Epidermal melanocyte (primary cell): ENCODE results near the gene MED29.

Experiments used
- DNase-seq: peaks from one replicate; pipeline ENCODE4 v3.0.0; 2011; ENCODE audit warnings: low spot score; ENCODE audit not compliant: insufficient read length

MED29 gene

DNA sequence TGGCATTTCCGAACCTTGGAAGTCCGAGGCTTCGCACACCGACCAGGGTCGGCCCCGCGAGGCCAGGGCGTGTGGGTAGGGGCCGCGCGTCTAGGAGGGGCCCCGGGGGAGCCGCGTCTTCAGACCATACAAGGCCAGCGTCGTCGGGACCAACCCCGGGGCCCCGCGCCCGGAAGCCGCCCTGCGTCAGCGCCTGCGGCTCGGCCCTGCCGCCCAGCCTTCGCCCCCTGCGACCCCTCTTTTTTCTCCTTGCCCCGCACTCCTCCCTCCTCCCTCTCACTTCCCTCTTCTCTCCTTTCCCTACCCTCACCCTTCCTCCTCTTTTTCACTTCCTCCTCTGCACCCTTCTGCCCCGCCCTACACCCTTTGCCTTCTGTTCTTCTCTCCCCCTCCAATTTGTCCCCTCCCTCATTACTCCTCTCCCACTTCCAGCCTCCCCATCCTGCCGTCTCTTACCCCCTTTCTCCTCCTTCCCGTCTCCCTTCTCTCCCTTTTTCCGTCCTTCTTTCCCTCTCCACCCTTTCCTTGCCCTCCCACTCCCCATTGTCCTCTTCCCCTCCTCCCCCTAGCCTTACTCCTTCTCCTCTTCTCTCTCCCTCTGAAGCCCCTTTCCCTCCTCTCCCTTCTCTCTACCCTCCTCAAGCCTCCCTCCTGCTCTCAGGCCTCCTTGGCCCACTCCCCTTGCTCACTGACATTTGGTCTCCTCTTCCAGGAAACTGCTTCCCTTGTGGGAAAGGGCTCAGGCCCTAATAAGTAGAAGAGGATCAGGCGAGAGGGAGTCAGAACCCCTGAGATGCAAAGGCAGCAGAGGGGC is 19.0 kb downstream of the MED29 start:
- no peak for DNase-seq

DNA sequence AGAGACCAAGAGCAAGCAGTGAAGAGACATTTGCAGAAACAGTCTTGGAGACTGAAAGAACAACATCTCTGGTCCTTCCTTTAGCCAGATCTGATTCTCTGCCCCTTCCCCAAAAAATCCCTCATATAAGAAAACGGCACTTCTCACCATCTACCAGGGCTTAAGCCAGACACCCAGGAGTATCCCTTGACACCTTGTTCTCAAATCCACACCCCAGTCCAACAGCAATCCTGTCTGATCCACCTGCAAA is 19.6 kb downstream of the MED29 start:
- no peak for DNase-seq

DNA sequence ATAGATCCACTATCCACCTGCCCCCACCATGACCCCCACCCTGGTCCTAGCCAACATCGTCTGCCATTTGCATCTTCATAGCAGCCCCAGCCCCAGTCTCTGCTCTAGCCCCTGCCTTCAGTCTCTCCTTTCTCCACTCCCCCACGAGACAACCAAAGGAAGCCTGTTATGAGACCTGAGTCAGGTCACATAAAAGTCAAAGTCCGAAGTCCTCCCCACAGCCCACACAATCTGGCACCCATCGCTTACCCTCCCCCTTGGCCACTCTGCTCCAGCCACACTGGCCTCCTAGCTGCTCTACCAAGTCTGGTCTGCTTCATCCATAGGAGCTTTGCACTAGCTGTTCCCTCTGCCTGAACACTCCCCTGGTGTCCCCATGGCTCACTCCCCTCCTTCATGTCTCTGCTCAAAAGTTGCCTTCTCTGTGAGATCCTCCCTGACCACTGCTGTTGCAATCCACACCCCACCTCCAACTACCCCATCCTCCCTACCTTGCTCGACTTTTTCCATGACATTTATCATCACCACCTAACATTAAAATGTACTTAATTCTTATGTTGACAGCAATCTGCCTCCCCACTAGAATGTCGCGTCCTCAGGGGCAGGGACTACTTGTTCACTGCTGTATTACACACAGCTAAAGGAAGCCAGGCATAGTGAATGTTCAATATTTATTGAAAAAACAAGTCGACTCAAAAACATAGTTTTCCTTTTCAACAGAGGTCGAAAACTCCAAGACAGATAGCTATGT is 20.1 kb downstream of the MED29 start:
- DNase-seq, result no peak

DNA sequence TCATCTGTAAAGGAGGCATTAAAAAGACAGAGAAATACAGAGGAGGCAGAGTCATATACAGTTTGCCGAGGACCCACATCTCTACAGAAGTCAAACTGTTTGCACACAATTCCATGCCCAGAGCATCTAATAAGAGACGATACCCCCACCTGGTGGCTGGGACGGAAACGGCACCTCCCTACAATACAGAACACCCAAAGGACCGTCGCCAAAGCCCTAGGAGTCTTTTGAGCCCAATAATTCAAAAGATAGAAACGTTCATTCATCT is 20.6 kb downstream of the MED29 start:
- DNase-seq, result peak; percentile 92

DNA sequence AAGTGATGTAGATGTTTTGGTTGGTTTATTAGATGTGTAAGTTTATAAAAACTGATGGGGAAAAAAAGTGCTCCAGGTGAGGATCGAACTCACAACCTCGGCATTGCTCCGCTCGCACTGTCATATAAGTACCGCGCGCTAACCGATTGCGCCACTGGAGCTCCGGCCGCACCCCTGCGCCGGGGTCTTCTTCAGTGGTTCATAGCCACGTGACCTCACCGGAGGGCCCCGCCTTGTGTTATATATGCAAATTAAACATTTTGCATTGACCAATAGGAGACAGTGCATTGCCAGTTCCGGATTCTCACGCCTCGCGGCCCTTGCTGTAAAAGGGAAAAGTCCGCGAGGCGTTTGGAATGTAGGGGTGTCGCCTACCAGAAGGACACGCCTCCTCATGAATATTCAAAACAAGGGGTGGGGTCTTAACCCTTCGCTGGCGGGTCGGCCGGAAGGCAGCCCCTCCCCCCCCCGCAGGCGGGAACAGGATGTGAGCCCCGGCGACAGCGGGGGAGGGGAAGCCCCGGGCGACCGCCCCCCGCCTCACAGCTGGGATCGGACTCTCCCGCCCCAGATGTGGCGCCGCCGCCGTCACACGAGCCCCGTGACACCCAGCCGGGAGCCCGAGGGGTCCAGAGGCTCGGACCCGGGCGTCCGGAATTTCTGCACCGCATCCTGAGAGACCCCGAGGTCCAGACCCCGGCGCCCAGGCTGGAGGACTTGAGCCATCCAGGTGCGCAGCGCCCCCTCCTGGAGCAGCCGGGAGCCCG is 21.1 kb downstream of the MED29 start, which contains the start of gene PLEKHG2:
Gene PLEKHG2, plus strand, starts transcription at position 570 of the 767 bp plus-strand sequence. CDS start 1,418 bp downstream, outside the sequence.
- peak; percentile 100 for DNase-seq

DNA sequence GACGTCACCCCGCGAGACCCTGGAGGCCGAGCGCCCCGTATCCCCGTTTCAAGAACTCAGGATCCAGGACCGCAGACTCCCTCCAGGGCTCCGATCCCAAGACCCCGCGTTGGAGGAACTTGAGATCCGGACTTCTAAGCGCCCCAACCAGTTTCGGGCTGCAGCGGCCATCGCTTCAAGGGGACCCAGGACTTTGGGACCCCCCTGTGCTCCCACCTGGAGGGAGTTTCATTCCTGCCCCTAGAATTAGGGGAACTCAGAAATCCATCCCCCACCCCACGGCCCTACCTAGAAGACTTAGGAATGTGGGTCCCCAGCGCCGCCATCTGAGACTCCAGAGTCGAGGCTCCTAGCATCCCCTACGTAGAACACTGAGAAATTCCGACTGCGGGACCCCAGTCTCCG is 21.7 kb downstream of the MED29 start:
- DNase-seq, result no peak

DNA sequence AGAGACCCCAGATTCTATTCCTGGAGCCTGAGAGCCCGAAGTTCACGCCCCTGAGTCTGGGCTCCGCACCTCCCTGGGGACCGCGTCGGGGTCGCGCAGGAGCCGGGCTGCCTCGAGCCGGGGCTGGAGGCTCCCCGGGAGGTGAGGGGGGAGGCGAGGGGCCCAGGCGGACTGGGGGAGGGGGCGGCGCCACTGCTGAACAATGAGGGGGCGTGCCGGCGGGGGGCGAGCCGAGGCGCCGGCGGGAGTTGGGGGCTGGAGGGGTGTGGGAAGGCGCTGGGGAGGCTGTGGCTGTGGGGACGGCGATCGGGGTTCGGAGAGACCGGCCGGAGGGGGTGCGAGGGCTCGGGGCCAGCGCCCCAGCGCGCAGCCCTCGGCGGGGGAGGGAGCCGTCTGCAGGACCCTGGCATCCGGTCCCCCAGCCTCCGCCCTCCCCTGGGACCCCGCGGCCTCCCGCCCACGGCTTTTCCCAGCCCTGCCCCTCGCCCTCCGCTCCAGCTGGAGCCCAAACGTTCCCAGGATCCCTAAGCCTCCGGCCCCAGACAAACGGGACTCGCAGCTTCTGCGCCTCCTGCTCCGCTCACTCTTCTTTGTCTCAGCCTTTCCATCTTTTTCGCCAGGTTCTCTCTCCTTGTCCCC is 22.2 kb downstream of the MED29 start:
- DNase-seq, result no peak

DNA sequence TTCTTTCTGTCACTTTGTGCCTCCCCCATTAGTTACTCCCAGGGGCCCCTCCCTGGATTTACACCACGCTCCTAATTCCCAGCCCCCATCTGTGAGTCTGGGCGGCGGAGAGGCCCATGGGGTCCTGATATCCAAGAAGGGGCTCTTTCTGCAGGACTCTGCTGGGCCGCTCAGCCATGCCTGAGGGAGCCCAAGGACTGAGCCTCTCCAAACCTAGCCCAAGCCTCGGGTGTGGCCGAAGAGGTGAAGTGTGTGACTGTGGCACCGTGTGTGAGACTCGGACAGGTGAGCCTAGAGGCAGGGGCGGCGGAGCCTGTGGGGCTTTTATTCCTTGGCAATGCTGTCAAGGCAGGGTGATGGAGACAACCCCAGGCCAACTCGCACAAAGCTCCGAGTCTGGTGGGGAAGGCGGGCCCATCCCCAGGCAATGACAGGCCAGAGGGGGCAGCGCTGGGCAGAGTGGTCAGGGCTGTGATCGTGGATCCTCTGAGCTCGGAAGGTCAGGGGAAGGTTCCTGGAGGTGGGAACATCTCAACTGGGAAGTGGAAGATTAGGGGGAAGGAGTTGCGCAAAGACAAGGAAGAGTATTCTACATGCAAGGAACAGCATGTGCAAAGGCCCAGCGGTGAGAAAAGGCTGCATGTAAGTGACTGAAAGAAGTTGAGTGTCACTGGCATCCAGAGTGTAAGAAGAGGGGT is 22.9 kb downstream of the MED29 start:
- no peak for DNase-seq

DNA sequence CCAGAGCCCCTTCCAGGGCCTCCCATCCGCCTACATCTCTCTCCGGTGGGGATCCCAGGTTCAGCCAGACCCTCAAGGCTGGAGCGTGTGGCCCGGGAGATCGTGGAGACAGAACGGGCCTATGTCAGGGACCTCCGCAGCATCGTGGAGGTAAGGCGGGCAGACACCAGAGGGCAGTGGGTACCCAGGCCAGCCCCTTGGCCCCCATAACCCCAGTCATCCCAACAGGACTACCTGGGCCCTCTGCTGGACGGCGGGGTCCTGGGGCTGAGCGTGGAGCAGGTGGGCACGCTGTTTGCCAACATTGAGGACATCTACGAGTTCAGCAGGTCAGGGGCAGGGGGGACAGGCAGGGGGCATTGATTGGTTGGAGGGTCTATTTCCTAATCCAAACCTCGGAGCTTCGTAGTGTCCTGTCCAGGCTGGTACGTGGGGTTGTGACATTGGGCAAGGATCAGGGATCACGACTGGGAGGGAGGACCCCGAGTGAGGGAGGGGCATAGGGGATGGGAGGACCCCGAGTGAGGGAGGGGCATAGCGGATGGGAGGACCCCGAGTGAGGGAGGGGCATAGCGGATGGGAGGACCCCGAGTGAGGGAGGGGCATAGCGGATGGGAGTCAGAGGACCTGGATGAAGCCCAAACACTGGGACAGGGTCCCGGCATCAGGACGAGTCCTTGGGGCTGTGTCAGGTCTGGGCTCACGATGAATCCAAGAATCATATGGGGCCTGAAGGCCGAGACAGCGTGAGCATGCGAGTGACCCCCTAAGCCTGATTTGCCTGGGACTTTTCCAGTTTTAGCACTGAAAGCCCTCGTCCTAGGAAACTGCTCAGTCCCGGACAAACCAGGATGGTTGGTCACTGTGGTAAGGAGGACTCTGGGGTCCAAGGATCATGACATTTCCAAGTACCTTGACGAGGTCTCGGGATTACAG is 24.2 kb downstream of the MED29 start:
- DNase-seq, result no peak

DNA sequence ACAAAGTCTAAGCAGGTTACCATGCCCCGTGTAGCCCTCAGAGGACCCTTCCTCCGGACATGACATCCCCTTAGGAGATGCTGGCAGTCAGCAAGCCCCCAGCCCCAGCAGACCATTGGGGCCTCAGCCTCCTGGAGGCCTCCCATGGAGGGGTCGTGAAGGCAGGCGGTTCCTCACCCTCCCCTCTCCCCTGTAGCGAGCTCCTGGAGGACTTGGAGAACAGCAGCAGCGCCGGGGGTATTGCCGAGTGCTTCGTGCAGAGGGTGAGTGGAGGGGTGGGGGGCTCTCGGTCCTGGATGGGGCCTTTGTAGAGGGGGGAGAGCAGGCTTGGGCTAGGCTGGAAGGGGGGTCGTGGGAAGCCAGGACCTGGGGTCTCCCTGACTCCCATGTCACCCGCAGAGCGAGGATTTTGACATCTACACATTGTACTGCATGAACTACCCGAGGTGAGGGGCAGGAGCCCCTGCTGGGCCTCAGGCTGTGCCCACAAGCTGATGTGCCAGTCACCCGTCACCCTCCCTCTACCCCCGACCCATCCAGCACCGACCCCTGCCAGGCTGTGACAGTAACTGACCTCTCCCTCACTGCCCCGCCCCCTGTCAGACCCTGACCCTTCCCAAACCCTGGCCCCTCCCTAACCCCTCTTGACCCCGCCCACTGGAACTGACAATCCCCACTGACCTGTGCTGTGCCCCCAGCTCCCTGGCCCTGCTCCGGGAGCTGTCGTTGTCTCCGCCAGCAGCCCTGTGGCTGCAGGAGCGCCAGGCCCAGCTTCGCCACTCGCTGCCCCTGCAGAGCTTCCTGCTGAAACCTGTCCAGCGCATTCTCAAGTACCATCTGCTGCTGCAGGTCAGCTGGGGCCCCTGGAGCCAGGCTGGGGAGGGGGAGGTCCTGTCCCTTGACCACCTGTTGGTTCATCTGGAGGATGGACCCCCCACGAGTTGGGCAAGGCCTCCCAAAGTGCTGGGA is 25.3 kb downstream of the MED29 start:
- DNase-seq, result no peak

DNA sequence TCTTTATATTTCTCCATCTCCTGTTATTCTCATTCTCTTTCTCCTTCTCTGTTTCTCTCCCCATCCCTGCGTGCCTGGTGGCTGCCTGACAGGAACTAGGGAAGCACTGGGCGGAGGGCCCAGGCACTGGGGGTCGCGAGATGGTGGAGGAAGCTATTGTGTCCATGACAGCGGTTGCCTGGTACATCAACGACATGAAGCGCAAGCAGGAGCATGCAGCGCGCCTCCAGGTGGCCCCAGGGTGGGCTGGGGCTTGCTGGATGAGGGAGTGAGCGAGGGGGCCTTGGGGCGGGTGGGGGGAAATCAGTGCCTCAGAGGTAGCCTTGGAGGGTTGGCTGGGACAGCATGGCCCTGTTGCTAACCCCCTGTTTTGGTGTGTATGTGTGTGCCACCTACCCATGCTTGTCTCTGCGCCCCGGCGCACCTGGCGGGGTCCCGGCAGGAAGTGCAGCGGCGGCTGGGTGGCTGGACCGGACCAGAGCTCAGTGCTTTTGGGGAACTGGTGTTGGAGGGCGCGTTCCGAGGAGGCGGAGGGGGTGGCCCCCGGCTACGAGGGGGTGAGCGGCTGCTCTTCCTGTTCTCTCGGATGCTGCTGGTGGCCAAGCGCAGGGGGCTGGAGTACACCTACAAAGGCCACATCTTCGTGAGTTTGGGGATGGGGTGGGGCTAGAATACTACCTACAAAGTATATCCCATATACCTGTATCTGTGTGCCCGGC is 26.4 kb downstream of the MED29 start:
- no peak for DNase-seq

DNA sequence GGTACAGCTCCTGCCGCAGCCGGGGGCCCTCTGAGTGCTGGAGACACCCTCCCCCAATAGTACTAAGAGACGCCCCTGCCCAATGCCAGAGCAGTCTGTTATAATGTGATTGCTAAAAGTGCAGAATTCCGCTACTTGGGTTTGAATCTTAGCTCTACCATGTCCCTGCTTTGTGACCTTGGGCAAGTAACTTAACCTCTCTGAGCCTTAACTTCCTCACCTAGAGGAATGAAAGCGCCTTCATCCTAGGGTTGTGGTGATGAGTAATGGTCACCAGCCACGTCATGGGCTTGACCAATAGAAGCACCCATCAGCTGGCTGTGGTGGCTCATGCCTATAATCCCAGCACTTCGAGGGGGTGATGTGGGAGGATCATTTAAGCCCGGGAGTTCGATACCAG is 27.8 kb downstream of the MED29 start:
- no peak for DNase-seq

DNA sequence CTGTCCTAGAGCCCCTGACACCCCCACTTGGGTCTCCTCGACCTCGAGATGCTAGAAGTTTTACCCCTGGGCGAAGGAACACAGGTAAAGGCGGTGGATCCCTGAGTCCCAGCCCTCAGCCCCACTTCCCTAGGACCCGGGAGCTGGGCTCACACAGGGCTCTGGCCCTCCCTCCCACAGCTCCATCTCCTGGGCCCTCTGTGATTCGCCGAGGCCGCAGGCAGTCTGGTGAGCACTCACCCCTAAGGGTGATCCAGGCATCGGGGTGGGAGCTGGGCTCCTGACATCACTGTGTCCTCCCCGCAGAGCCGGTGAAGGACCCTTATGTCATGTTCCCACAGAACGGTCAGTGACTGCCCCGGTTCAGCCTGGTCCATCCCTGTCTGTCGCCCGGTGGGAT is 29.6 kb downstream of the MED29 start:
- no peak for DNase-seq

DNA sequence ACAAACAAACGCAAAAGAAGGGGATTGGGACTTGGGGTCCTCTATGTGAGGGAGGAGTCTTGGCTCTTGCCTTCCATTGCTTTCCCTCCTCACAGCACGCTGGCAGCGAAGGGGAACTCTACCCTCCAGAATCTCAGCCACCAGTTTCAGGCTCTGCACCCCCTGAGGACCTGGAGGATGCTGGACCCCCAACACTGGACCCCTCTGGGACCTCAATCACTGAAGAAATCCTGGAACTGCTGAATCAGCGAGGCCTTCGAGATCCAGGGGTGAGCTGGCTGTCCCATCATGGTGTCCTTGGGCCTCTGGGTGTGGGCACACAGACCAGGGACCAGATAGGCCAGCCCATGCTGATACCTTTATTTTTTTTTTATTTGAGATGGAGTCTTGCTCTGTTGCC is 30.8 kb downstream of the MED29 start:
- no peak for DNase-seq

DNA sequence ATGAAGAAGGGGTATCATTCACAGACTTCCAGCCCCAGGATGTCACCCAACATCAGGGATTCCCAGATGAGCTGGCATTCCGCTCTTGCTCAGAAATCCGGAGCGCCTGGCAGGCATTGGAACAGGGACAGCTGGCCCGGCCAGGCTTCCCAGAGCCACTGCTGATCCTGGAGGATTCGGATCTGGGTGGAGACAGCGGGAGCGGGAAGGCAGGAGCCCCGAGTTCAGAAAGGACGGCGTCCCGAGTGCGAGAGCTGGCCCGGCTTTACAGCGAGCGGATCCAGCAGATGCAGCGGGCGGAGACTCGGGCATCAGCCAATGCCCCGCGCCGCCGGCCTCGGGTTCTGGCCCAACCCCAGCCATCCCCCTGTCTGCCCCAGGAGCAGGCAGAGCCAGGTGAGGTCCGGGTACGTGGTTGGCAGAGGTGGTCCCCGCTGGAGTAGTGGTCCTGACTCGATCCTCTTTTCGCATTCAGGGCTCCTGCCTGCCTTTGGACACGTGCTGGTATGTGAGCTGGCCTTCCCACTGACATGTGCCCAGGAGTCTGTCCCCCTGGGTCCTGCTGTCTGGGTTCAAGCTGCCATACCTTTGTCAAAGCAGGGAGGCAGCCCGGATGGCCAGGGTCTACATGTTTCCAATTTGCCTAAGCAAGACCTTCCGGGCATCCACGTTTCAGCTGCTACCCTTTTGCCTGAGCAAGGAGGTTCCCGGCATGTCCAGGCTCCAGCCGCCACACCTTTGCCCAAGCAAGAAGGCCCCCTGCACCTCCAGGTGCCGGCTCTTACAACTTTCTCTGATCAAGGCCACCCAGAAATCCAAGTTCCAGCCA is 32.3 kb downstream of the MED29 start:
- DNase-seq, result no peak

DNA sequence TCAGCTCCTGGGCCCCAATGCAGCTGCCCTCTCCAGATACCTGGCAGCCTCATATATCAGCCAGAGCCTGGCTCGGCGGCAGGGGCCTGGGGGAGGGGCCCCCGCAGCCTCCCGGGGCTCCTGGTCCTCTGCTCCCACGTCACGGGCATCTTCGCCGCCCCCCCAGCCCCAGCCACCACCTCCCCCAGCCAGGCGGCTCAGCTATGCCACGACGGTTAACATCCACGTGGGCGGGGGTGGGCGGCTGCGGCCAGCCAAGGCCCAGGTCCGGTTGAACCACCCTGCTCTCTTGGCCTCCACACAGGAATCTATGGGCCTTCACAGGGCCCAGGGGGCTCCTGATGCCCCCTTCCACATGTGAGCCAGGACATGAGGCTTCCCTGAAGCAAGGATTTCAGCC is 33.8 kb downstream of the MED29 start:
- DNase-seq, result no peak

DNA sequence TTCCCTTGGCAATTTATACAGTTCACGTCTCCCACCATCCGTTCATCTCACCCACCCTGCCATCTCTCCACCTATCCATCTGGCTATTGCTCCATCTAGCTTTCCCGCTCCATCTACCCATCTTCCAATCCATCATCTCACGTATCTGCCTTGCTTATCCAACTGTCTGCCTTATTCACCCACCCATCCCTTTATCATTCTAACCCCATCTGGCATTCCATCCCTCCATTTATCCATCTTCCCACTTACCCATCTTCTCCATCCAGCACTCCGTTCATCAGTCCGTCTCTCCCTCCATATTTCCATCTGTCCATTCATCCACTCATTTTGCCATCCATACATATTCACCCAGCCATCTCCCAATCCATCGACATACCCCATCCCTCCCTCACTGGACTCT is 34.6 kb downstream of the MED29 start:
- no peak for DNase-seq

DNA sequence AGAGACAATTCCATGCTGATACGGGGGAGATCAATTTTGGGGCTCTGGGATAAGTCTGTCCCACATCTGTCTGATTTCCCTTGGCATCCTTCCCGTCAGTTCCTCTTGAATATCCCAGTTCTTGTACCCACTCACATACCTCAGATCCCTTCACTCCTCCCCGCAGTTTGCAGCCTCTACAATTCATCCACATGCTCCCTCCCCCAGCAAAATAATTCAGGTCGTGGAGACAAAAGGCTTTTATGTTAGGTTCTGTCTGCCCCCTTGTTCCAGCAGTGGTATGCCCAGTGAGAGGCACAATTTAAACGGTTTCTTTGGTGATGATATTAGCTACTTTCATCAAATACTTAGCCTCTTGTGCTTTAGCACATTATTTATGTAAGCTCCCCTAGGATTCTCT is 35.0 kb downstream of the MED29 start:
- DNase-seq, result no peak
